ENCODE measurements around the gene CHRND.

The CHRND gene

GRCh38 chr2:232584238-232584637, 58.3 kb downstream of the CHRND start:
- TF ChIP-seq CREB1 (IDR thresholded peaks at IDR 0.05; ENCODE audit: low read depth) (no peak), CEBPB (IDR thresholded peaks at IDR 0.05) (no peak), FOXM1 (IDR thresholded peaks at IDR 0.05; ENCODE audit: borderline replicate concordance, low read depth) (no peak), REST (IDR thresholded peaks at IDR 0.05; ENCODE audit: low read depth) (no peak), NFIC (IDR thresholded peaks at IDR 0.05) (no peak), ZBTB7A (IDR thresholded peaks at IDR 0.05; ENCODE audit: low read depth) (no peak), YY1 (IDR thresholded peaks at IDR 0.05; ENCODE audit: low read depth) (no peak), EP300 (IDR thresholded peaks at IDR 0.05; ENCODE audit: borderline replicate concordance) (no peak), TEAD4 (IDR thresholded peaks at IDR 0.05) (no peak), EGR1 (IDR thresholded peaks at IDR 0.05) (no peak), RAD21 (IDR thresholded peaks at IDR 0.05; ENCODE audit: low read depth) (no peak), TAF1 (IDR thresholded peaks at IDR 0.05; ENCODE audit: low read depth) (no peak), TCF12 (IDR thresholded peaks at IDR 0.05; ENCODE audit: low read depth) (no peak)
- TF ChIP-seq, protein P1, sequence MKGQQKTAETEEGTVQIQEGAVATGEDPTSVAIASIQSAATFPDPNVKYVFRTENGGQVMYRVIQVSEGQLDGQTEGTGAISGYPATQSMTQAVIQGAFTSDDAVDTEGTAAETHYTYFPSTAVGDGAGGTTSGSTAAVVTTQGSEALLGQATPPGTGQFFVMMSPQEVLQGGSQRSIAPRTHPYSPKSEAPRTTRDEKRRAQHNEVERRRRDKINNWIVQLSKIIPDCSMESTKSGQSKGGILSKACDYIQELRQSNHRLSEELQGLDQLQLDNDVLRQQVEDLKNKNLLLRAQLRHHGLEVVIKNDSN (IDR thresholded peaks at IDR 0.05): no peak
- TF ChIP-seq, protein P2, sequence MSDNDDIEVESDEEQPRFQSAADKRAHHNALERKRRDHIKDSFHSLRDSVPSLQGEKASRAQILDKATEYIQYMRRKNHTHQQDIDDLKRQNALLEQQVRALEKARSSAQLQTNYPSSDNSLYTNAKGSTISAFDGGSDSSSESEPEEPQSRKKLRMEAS (IDR thresholded peaks at IDR 0.05): no peak
